Measurements from ENCODE around the gene UVSSA.

The UVSSA gene

DNA sequence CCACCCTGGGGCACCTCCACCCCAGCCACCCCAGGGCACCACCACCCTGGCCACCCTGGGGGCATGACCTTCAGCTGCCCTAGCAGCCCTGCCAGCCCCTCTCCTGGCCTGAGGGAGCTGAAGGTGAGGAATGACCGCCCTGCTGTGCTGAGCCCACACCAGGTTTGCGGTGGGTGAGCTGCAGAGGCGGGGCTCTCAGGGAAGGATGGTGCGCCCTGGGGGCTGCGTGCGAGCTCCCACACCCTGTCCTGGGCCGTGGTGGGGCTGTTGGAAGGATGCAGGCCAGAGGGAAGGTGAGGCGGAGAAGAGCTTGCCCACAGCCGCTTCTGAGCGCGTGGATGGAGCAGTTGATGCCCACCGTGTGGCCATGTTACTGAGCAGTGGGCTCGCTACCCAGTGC lies 17.7 kb downstream of the UVSSA start:
- TF ChIP-seq, protein P1, sequence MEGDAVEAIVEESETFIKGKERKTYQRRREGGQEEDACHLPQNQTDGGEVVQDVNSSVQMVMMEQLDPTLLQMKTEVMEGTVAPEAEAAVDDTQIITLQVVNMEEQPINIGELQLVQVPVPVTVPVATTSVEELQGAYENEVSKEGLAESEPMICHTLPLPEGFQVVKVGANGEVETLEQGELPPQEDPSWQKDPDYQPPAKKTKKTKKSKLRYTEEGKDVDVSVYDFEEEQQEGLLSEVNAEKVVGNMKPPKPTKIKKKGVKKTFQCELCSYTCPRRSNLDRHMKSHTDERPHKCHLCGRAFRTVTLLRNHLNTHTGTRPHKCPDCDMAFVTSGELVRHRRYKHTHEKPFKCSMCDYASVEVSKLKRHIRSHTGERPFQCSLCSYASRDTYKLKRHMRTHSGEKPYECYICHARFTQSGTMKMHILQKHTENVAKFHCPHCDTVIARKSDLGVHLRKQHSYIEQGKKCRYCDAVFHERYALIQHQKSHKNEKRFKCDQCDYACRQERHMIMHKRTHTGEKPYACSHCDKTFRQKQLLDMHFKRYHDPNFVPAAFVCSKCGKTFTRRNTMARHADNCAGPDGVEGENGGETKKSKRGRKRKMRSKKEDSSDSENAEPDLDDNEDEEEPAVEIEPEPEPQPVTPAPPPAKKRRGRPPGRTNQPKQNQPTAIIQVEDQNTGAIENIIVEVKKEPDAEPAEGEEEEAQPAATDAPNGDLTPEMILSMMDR (conservative IDR thresholded peaks at IDR 0.05; ENCODE audit: low read depth, low read length) = no peak
- DNase-seq (ENCODE audit: low read depth) = no peak
- no peak overlapping the region for H3K4me3 ChIP-seq (ENCODE audit: low read length)

DNA sequence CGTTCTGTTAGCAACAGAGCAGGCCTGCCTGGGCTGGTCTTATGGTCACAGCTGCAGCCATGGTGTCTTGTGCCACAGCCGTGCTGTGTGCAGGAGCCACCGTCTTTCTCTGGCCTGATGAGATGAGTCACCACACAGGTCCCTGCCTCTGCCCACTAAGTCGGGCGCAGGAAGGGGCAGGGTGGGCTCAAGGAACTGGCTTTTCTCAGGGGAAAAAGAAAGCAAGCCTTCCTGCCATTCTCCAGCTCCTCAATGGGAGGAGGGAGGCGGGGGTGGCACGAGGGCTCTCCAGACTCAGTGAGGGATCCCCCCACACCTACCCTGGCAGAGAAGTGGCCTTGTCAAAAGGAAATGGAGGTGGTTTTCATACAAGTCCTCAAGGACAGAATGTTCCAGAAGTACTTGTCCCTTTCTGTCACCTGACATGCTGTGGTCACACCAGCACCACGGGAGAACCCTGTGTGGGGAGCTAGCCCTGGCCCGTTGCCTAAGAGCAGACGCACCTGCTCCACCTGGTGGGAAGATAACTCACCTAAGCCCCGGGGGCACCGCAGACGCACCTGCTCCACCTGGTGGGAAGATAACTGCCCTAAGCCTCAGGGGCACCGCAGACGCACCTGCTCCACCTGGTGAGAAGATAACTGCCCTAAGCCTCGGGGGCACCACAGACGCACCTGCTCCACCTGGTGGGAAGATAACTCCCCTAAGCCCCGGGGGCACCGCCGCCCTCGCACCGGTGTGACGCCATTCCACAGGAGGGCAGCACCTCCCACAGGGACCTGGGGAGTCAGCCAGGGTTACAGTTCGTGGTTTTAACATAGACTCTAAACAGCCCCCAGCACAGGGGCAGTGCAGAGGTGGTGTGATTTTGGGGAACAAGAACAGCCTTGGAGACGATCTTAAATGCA lies 18.5 kb downstream of the UVSSA start:
- no peak for DNase-seq (ENCODE audit: low read depth)
- no peak overlapping the region for H3K4me3 ChIP-seq (ENCODE audit: low read length)
- TF ChIP-seq, protein P1 (conservative IDR thresholded peaks at IDR 0.05; ENCODE audit: low read depth, low read length) = peak; percentile 26

DNA sequence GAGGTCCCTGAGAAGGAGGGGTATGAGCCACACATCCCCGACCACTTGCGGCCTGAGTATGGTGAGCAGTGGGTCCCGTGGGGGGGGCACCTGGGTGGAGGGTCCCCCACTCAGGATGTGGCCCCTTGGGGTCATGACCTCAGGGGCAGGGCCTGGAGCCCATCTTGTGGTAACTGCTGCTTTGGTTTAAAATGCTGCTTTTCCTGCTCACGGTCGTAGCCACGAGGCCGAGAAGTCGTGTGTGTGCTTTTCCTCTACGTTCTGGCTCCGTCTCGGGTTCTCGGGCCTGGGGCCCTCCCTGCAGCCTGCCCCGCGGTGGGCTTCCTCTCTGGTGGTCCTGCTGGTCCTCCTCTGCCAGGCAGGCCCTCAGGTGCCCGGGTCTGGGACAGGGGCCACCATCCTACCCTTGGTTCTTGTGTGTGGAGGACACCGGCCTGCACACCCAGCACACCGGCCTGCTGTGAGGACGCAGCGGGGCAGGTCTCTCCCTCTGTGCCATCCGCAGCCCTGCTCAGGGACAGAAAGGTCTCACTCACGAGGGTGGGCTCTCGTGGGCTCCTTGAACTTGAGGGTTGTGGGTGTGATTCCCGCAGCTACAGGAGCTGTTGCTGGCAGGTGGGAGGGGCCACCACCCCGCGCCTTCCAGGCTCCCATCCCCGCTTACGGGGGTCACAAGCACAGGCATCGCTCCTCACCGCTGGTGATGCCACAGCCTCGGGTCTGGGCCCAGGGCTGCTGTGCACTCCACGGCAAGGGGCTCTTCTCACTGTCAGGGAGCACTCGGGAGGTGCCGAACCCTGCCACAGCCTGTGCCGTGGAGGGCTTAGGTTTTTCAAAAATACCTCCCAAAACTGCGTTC lies 19.6 kb downstream of the UVSSA start:
- DNase-seq (ENCODE audit: low read depth) = no peak
- TF ChIP-seq, protein P1 (conservative IDR thresholded peaks at IDR 0.05; ENCODE audit: low read depth, low read length) = no peak

DNA sequence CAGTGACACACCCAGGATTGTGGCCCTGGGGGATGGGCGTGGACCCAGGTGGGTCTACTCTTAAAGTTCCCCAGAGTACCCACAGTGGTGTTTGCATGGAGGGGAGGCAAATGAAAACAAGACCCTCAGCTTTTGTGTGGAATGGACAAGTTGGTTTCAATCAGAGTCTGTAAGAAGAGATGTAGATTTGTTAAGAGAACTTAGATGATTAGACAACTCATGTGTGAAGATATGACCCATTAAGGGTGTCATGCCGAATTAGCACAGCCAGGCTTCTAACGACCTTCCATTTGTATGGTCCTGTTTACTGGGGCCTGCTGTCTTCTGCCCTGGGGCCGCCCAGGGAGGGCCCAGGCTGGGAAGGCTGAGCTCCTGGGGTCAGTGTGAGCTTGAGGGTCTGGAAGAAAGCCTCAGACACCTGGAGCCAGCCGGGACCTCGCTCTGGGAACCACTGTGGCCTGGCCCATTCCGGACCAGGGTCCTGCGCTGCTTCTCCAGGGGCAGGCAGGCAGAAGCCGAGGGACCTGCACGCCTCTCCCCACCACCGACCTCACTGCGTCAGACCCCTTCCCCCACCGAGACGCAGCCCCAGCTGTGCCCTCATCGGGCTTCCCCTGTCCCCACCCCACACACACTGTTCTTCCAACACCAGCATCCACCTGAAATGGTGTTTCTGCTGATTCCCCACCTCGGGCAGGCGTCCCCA lies 20.4 kb downstream of the UVSSA start:
- no peak for DNase-seq (ENCODE audit: low read depth)
- TF ChIP-seq, protein P1 (conservative IDR thresholded peaks at IDR 0.05; ENCODE audit: low read depth, low read length) = no peak
- H3K4me3 ChIP-seq (ENCODE audit: low read length) = no peak overlapping the region

More for the DNA sequence above, 19.6 kb downstream of the UVSSA start:
- H3K4me3 ChIP-seq (ENCODE audit: low read length) = no peak overlapping the region

- TF ChIP-seq, protein P1 (conservative IDR thresholded peaks at IDR 0.05; ENCODE audit: low read depth, low read length) = no peak
- no peak overlapping the region for H3K4me3 ChIP-seq (ENCODE audit: low read length)
- no peak for DNase-seq (ENCODE audit: low read depth)
These were observed 20.9 kb downstream of the UVSSA start for GRCh38 chr4:1367936-1368289.

DNA sequence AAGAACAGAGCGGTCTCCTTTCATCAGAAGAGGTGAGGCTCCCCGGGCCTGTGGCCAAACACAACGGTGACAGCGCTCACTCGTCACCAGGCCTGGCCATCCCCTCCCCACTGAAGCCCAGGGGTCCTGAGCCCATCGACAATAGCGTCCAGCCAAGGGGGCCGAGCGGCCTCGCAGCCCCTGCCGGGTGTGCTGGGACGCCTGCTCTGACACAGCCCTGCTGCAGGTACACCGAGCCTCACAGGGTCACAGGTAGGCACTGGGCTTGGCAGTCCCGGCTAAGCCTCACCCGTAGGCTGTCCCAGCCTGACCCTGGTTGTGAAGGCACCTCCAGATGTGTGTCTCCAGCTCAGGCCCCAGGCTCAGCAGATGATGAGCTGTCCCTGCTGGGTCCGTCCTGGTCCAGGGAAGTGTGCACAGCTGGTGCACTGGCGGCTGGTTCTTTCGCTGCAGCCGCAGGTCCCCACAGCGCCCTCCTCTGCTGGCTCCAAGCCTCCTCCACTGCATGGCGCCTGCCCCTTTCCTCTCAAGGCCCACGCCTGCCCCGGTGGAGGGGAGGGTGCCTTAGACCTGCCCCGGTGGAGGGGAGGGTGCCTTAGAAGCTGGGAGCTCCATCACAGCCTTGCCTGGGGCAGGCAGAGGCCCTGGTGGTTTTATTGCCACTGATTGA lies 21.5 kb downstream of the UVSSA start:
- H3K4me3 ChIP-seq (ENCODE audit: low read length) = no peak overlapping the region
- TF ChIP-seq, protein P1 (conservative IDR thresholded peaks at IDR 0.05; ENCODE audit: low read depth, low read length) = no peak
- no peak for DNase-seq (ENCODE audit: low read depth)

Measured in retinal pigment epithelial cell (primary cell).